AG04450 (cell line): ENCODE data around the gene MESD. TPM values are rescaled to one million over a fixed set of nuclear protein-coding genes. Genes with fewer than 3 reads are reported as not detected.

ENCODE experiments used
- CTCF ChIA-PET: fragments of 300-600, 350-600 bp; formaldehyde crosslinking; extraction: SDS; loops from one replicate; lab custom pipeline; 2022; ENCODE audit warnings: antibody characterized with exemption, inconsistent platforms; lab: Charles Lee
- POLR2A ChIA-PET: fragments of 350-600 bp; formaldehyde crosslinking; extraction: SDS; loops from one replicate; lab custom pipeline; 2021; ENCODE audit warnings: antibody characterized with exemption, inconsistent platforms; lab: Yijun Ruan, JAX
- DNase-seq: peaks from one replicate; pipeline ENCODE4 v3.0.0-alpha.2; 2011; ENCODE audit warnings: low read depth, low spot score
- H3K27ac ChIP-seq: one replicate; pipeline ENCODE4 v1.5.1; 2012; ENCODE audit warnings: low read depth, low read length, control low read depth
- H3K27me3 ChIP-seq: one replicate; pipeline ENCODE4 v1.6.0; 2012; ENCODE audit warnings: low read length; ENCODE audit not compliant: control insufficient read depth, insufficient read depth
- H3K4me3 ChIP-seq: 2 replicates; pipeline ENCODE4 v1.5.1; 2011; ENCODE audit warnings: mild to moderate bottlenecking, low read depth, low read length, control low read depth
- H3K9me3 ChIP-seq: 2 replicates; pipeline ENCODE4 v1.5.1; 2012; ENCODE audit warnings: low read length; ENCODE audit not compliant: control insufficient read depth, insufficient read depth
- polyA plus RNA-seq: library from polyadenylated mRNA; depleted of rRNA; stranded (reverse); fragments of >200 nt; gene quantifications from 2 replicates; pipeline ENCODE4 v1.2.3, GENCODE V29; 2011
- TF ChIP-seq, protein P1 (sequence below): IDR thresholded peaks from 2 replicates; pipeline ENCODE4 v1.5.1; 2011; ENCODE audit warnings: low read depth, low read length, control low read depth, inconsistent platforms

MESD gene
- polyA plus RNA-seq, 1 experiment, result 23.9 TPM

DNA sequence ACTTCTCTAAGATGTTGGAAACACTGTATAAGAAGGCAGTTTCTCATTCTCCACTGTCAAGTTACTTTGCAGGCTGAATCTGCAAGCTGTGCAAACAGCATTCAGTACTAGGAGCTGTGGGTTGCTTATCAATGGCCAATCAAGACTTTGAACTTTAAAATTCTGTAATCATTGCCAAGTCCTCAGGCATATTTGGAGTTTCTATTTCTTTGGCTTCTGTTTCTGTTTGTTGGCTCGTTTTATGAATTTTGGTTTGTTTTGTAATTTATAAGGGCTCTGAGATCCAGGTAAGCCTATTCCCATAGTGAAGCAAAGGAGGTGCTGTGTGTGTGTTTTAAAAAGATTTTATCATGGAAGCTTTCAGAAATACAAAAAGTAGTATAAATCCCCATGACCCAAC lies 43.2 kb upstream of the MESD start:
- ChIA-PET POLR2A (no interaction called here), CTCF (interaction anchor here (0.6 to 2.6 kb wide), 2 partner anchors 210 to 234 kb away, joined by 3 to 6 read pairs; no protein-coding TSS in a partner anchor)
- DNase-seq, result no peak
- Histone ChIP-seq H3K4me3 (no peak overlapping the region), H3K27ac (no peak overlapping the region), H3K27me3 (peaks cover 2% of the 10 kb centered on the region), H3K9me3 (peaks cover 3% of the 10 kb centered on the region; the same call in 1 of the 2 replicates)
- TF ChIP-seq, protein P1, sequence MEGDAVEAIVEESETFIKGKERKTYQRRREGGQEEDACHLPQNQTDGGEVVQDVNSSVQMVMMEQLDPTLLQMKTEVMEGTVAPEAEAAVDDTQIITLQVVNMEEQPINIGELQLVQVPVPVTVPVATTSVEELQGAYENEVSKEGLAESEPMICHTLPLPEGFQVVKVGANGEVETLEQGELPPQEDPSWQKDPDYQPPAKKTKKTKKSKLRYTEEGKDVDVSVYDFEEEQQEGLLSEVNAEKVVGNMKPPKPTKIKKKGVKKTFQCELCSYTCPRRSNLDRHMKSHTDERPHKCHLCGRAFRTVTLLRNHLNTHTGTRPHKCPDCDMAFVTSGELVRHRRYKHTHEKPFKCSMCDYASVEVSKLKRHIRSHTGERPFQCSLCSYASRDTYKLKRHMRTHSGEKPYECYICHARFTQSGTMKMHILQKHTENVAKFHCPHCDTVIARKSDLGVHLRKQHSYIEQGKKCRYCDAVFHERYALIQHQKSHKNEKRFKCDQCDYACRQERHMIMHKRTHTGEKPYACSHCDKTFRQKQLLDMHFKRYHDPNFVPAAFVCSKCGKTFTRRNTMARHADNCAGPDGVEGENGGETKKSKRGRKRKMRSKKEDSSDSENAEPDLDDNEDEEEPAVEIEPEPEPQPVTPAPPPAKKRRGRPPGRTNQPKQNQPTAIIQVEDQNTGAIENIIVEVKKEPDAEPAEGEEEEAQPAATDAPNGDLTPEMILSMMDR, result no peak

DNA sequence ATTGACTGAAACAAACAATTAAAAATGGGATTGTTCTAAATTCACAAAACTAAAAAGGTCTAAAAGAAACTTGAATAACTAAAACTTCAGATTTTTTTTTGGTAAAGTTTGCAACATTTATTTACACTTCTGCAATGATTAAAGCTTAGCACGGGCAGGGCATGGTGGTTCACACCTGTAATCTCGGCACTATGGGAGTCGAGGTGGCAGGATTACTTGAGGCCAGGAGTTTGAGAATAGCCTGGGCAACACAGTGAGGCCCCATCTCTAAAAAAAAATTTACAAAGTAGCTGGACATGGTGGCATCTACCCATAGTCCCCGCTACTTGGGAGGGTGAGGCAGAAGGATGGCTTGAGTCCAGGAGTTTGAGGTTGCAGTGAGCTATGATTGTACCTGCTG lies 42.7 kb upstream of the MESD start:
- H3K9me3 ChIP-seq, result peaks cover 3% of the 10 kb centered on the region; the same call in 1 of the 2 replicates
- TF ChIP-seq, protein P1, result no peak
- ChIA-PET CTCF (interaction anchor here (1.5 to 2.6 kb wide), 2 partner anchors 234 kb away, joined by 5 to 6 read pairs; no protein-coding TSS in a partner anchor), POLR2A (no interaction called here)
- no peak for DNase-seq
- peaks cover 2% of the 10 kb centered on the region for H3K27me3 ChIP-seq
- no peak overlapping the region for H3K4me3 ChIP-seq
- H3K27ac ChIP-seq, result no peak overlapping the region

DNA sequence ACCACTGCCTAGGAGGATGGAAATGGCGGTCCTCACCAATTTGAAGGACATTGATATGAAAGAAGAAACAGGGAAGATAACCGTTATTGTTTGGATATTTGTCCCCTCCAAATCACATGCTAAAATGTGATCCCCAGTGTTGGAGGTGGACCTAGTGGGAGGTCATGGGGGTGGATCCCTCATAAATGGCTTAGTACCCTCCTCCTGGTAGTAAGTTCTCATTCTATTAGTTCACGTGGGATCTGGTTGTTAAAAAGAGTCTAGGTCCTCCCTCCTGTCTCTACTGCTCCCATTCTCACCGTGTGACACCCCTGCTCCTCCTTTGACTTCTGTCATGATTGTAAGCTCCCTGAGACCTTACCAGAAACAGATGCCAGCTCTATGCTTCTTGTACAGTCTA lies 41.6 kb upstream of the MESD start:
- DNase-seq, result no peak
- CTCF ChIA-PET, result interaction anchor here (0.6 to 1.5 kb wide), 2 partner anchors 44 to 235 kb away, joined by 3 to 5 read pairs; no protein-coding TSS in a partner anchor
- POLR2A ChIA-PET, result no interaction called here

DNA sequence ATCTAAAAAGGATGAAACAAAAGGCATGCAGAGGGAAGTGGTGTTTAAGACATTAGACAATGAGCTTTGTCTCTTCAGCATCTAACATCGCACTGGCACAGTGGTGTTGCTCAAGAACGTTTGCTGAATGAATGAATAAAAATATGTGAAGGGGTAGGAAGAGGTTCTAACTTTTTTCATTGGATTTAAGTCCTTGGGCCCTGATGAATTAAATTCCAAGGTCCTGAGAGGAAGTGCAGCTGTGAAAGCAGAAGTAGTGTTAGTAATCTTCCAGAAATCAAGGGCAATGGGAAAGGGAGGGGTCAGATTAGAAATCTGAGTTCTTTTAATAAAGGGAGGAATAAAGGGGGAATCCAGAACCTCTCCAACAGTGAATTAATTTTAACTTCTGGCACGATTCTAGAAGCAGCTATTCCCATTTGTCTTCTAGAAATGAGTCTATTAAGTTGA lies 40.7 kb upstream of the MESD start:
- Histone ChIP-seq H3K27ac (no peak overlapping the region), H3K9me3 (peaks cover 3% of the 10 kb centered on the region; the same call in 1 of the 2 replicates), H3K4me3 (no peak overlapping the region), H3K27me3 (peaks cover 2% of the 10 kb centered on the region)
- POLR2A ChIA-PET, result no interaction called here
- TF ChIP-seq, protein P1, result no peak
- CTCF ChIA-PET, result no interaction called here
- DNase-seq, result no peak

More for the DNA sequence above, 41.6 kb upstream of the MESD start:
- Histone ChIP-seq H3K27ac (no peak overlapping the region), H3K27me3 (peaks cover 2% of the 10 kb centered on the region), H3K9me3 (peaks cover 3% of the 10 kb centered on the region; the same call in 1 of the 2 replicates), H3K4me3 (no peak overlapping the region)
- TF ChIP-seq, protein P1, result no peak

DNA sequence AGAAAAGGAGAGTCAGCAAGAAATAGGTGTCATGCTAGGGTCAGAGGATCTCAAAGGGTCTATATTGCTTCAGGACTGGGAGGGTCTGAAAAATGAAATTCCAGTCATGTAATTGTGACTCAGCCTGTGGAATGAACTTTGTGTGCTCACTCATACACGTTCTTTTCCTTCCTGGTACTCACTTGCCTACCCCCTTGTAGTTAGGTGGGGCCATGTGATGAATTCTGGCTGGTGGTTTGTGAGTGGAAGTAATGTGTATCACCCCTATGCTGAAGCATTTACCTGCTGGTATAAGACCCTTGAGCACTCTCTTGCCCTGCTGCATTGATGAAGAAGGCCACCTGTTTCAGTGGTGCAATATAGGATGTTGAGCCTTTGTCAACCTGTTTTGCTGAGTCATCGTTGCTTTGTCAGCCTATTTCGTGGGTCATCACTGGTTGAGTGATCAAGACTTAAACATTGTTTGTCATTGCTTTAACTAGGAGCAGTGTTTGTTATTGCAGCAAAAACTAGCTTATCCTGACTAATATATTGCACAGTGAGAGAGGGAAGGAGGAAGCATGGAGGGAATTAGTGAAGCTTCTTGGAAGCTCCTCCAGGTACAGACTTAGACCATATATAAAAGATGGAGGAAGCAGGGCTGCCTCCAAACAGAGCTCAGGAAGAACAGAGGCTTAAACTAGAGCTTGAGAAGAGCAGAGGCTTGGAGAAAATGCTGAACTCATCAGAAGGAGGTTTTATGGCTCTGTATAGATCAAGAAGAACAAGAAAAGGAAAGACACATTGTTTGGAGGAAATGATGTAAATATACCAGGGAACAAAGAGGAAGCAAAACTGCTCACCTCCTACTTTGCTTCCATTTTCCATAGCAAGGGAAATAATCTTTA lies 40.0 kb upstream of the MESD start:
- no peak overlapping the region for H3K27ac ChIP-seq
- POLR2A ChIA-PET, result no interaction called here
- CTCF ChIA-PET, result interaction anchor here (1.1 kb wide), 1 partner anchor 236 kb away, joined by 4 read pairs; no protein-coding TSS in a partner anchor
- H3K27me3 ChIP-seq, result peaks cover 2% of the 10 kb centered on the region
- TF ChIP-seq, protein P1, result no peak
- H3K4me3 ChIP-seq, result no peak overlapping the region
- H3K9me3 ChIP-seq, result peaks cover 3% of the 10 kb centered on the region; the same call in 1 of the 2 replicates
- DNase-seq, result no peak
